MM.1S (cell line): Measurements from ENCODE around the gene DGUOK.

Experiments used
- DNase-seq: peaks from one replicate; pipeline ENCODE4 v3.0.0-alpha.2; 2015
- H2AFZ ChIP-seq: fragments of 300-600 bp; sonication (generic); 2 replicates; pipeline ENCODE4 v1.6.0; 2016; ENCODE audit warnings: antibody characterized with exemption, low read length
- H3F3A ChIP-seq: fragments of 300-600 bp; sonication (generic); 2 replicates; pipeline ENCODE4 v1.6.1; 2016; ENCODE audit warnings: mild to moderate bottlenecking, antibody characterized with exemption, low read length, moderate library complexity, mixed read lengths; ENCODE audit not compliant: insufficient read depth
- H3K27ac ChIP-seq: fragments of 300-600 bp; sonication (generic); 2 replicates; pipeline ENCODE4 v1.5.1; 2016; ENCODE audit warnings: mild to moderate bottlenecking, low read length
- H3K27me3 ChIP-seq: fragments of 300-600 bp; sonication (generic); replicated peaks from 2 replicates; pipeline ENCODE4 v1.6.0; 2016; ENCODE audit warnings: low read length; ENCODE audit not compliant: insufficient read depth
- H3K36me3 ChIP-seq: fragments of 300-600 bp; sonication (generic); replicated peaks from 2 replicates; pipeline ENCODE4 v1.6.1; 2016; ENCODE audit warnings: mild to moderate bottlenecking, low read length, mixed read lengths; ENCODE audit not compliant: insufficient read depth
- H3K4me1 ChIP-seq: fragments of 300-600 bp; sonication (generic); 2 replicates; pipeline ENCODE4 v1.6.1; 2016; ENCODE audit warnings: low read length, mixed read lengths
- H3K4me2 ChIP-seq: fragments of 300-600 bp; sonication (generic); 2 replicates; pipeline ENCODE4 v1.6.0; 2016; ENCODE audit warnings: low read depth, low read length
- H3K4me3 ChIP-seq: fragments of 300-600 bp; sonication (generic); 2 replicates; pipeline ENCODE4 v1.5.1; 2016; ENCODE audit warnings: low read length, mixed read lengths
- H3K79me2 ChIP-seq: fragments of 300-600 bp; sonication (generic); 2 replicates; pipeline ENCODE4 v1.6.1; 2016; ENCODE audit warnings: mixed run types, low read length, mixed read lengths
- H3K9ac ChIP-seq: fragments of 300-600 bp; sonication (generic); 2 replicates; pipeline ENCODE4 v1.6.1; 2016; ENCODE audit warnings: low read length, mixed read lengths
- H3K9me2 ChIP-seq: fragments of 300-600 bp; sonication (generic); replicated peaks from 2 replicates; pipeline ENCODE4 v1.6.1; 2016; ENCODE audit warnings: mild to moderate bottlenecking, low read length, mixed read lengths; ENCODE audit not compliant: insufficient read depth
- H3K9me3 ChIP-seq: fragments of 300-600 bp; sonication (generic); replicated peaks from 2 replicates; pipeline ENCODE4 v1.6.1; 2016; ENCODE audit warnings: mild to moderate bottlenecking, low read length, mixed read lengths; ENCODE audit not compliant: insufficient read depth
- H4K20me1 ChIP-seq: fragments of 300-600 bp; sonication (generic); 2 replicates; pipeline ENCODE4 v1.6.1; 2016; ENCODE audit warnings: mild to moderate bottlenecking, low read length, moderate library complexity, mixed read lengths; ENCODE audit not compliant: insufficient read depth
- EZH2 ChIP-seq: fragments of 300-600 bp; sonication (generic); optimal IDR thresholded peaks from 2 replicates; pipeline ENCODE3; 2017; ENCODE audit warnings: low read depth, mild to moderate bottlenecking, antibody characterized with exemption, low read length, mixed read lengths
- EZH2phosphoT487 ChIP-seq: fragments of 300-600 bp; sonication (generic); IDR thresholded peaks from 2 replicates; pipeline ENCODE4 v1.6.1; 2018; ENCODE audit warnings: antibody characterized with exemption, low read length
- TF ChIP-seq, protein P1 (sequence below): fragments of 300-600 bp; sonication (generic); IDR thresholded peaks from 2 replicates; pipeline ENCODE4 v1.5.1; 2016; ENCODE audit warnings: antibody characterized with exemption, low read length, mixed read lengths

Gene DGUOK

DNA sequence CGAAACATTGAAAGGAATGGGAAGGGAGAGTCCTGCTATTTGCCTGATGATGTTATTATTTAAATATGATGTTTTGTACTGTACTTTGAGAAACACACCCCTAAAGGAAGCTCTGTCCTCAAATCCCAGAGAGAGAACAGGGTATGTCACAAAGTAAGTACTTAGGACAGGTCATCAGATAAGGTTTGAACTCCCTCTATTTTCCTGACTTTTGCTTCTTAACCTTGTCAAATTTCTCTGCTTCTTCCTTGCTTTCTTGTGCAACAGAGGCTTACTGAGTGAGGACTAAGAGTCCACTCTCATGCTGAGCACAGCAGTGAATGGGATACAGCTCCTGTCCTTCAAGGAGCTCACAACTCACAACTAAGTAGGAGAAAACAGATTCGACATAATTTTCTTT is 3.7 kb downstream of the DGUOK start:
- Histone ChIP-seq H3K79me2 (peaks cover 80% of the 10 kb centered on the region), H3F3A (no peaks in the 10 kb centered on the region), H4K20me1 (no peaks in the 10 kb centered on the region), H2AFZ (no peak overlapping the region), H3K4me3 (no peak overlapping the region), H3K4me1 (peaks cover 5% of the 10 kb centered on the region; the same call in 1 of the 2 replicates), H3K36me3 (no peaks in the 10 kb centered on the region), H3K27me3 (no peaks in the 10 kb centered on the region), H3K4me2 (no peak overlapping the region), H3K9ac (no peak overlapping the region), H3K9me2 (no peaks in the 10 kb centered on the region), H3K27ac (no peak overlapping the region), H3K9me3 (no peaks in the 10 kb centered on the region)
- no peak for DNase-seq
- TF ChIP-seq, protein P1, sequence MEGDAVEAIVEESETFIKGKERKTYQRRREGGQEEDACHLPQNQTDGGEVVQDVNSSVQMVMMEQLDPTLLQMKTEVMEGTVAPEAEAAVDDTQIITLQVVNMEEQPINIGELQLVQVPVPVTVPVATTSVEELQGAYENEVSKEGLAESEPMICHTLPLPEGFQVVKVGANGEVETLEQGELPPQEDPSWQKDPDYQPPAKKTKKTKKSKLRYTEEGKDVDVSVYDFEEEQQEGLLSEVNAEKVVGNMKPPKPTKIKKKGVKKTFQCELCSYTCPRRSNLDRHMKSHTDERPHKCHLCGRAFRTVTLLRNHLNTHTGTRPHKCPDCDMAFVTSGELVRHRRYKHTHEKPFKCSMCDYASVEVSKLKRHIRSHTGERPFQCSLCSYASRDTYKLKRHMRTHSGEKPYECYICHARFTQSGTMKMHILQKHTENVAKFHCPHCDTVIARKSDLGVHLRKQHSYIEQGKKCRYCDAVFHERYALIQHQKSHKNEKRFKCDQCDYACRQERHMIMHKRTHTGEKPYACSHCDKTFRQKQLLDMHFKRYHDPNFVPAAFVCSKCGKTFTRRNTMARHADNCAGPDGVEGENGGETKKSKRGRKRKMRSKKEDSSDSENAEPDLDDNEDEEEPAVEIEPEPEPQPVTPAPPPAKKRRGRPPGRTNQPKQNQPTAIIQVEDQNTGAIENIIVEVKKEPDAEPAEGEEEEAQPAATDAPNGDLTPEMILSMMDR: no peak
- no peak for TF ChIP-seq EZH2phosphoT487
- no peak for TF ChIP-seq EZH2

DNA sequence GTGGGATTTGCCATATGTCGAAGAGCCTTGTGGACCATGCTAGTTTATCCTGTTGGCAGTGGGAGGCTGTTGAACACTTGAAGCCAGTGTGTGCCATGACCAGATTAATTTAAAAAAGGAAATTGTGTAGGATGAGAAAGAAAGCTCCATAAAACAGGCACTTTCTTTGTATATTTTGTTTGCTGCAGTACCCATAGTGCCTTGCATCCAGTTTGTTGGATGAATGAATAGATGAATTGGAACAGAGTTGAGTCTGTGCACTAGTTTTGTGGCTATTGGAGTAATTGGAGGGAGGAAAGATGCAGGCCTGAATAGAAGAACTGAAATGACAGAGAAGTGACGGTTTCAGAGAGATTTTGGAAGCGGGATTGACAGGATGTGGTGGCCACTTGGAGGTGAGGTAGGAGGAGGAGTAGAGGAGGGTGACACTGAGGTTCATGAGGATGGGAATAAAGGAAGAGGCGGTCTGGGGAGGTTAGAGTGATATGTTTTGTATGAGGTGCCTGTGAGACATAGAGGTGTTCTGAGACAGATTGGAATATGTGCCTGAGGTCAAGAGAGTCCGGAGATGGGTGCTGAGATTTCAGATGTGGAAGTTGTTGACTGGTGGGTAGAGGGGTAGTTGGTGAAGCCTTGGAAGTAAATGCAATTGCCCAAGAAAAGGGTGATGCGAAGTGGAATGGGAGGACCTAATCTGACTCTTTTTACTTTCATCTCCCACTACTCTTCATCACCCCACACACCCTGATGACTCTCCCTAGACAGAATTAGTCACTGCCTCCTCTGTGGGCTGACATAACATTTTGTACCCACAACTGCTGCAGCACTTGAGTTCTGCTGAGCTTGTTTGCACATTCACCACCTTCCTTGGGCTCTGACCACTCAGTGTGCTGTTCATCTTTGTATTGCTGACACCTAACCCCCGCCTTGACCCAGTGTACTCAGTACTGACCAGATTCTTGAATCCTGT is 5.1 kb downstream of the DGUOK start:
- no peaks in the 10 kb centered on the region for H3K9me3 ChIP-seq
- H3K4me3 ChIP-seq: no peak overlapping the region
- no peak overlapping the region for H3K27ac ChIP-seq
- peaks cover 93% of the 10 kb centered on the region for H3K79me2 ChIP-seq
- TF ChIP-seq EZH2phosphoT487 (no peak), EZH2 (no peak)
- TF ChIP-seq, protein P1: no peak
- peaks cover 5% of the 10 kb centered on the region; the same call in 1 of the 2 replicates for H3K4me1 ChIP-seq
- no peak for DNase-seq
- no peak overlapping the region for H3K9ac ChIP-seq
- no peaks in the 10 kb centered on the region for H3K9me2 ChIP-seq
- H3K4me2 ChIP-seq: no peak overlapping the region
- no peaks in the 10 kb centered on the region for H3K27me3 ChIP-seq
- H3K36me3 ChIP-seq: no peaks in the 10 kb centered on the region
- no peaks in the 10 kb centered on the region for H3F3A ChIP-seq
- no peak overlapping the region for H2AFZ ChIP-seq
- H4K20me1 ChIP-seq: no peaks in the 10 kb centered on the region

DNA sequence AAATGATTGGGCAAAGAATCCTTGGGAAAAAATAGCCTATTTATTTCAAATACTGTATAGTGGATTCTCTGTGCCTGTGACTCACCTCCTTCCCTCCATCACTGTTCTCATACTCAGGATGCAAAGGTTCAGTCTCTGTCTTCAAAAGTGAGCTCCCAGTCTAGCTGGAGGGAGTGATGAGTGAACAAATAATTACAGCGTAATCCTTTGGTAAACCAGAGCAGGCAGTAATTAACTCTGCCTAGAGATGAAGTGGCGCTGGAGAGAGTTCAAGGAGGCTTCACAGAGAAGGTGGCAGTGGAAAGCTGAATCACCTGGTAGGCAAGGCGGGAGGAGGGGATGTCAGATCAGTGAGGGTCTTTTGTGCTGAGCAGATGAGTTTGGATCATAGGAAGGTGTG is 6.5 kb downstream of the DGUOK start:
- no peaks in the 10 kb centered on the region for H3K36me3 ChIP-seq

More for the DNA sequence above, 6.5 kb downstream of the DGUOK start:
- no peaks in the 10 kb centered on the region for H3K9me3 ChIP-seq
- no peaks in the 10 kb centered on the region for H3F3A ChIP-seq
- no peaks in the 10 kb centered on the region for H3K9me2 ChIP-seq
- no peak overlapping the region for H3K4me2 ChIP-seq
- H3K27ac ChIP-seq: no peak overlapping the region
- no peaks in the 10 kb centered on the region for H3K27me3 ChIP-seq
- H3K79me2 ChIP-seq: peaks cover 93% of the 10 kb centered on the region
- H3K4me3 ChIP-seq: no peak overlapping the region
- H3K4me1 ChIP-seq: no peaks in the 10 kb centered on the region
- DNase-seq: no peak
- H4K20me1 ChIP-seq: no peaks in the 10 kb centered on the region
- TF ChIP-seq EZH2phosphoT487 (no peak), EZH2 (no peak)
- TF ChIP-seq, protein P1: no peak
- H3K9ac ChIP-seq: no peak overlapping the region
- H2AFZ ChIP-seq: no peak overlapping the region
